Stomach smooth muscle (tissue), 2 donors: ENCODE data around the gene MRFAP1.

Experiments
- H3K27ac ChIP-seq: one replicate; pipeline ENCODE4 v1.7.0; 2013; ENCODE audit warnings: mild to moderate bottlenecking, low read length, inconsistent platforms
- H3K27me3 ChIP-seq, 2 donors: one replicate each; pipeline ENCODE4 v1.7.0; 2013; ENCODE audit warnings: low read length in 2 of 2; ENCODE audit not compliant: insufficient read depth in 2 of 2, control insufficient read depth in 1 of 2
- H3K36me3 ChIP-seq, 2 donors: one replicate each; pipeline ENCODE4 v1.7.0; 2013; ENCODE audit warnings: low read length in 2 of 2; ENCODE audit not compliant: control insufficient read depth in 2 of 2, insufficient read depth in 2 of 2
- H3K4me1 ChIP-seq: one replicate; pipeline ENCODE4 v1.7.0; 2013; ENCODE audit warnings: low read length; ENCODE audit not compliant: control insufficient read depth, insufficient read depth
- H3K4me3 ChIP-seq, 2 donors: one replicate each; pipeline ENCODE4 v1.7.0; 2013; ENCODE audit warnings: low read length in 2 of 2
- H3K9ac ChIP-seq, 2 donors: one replicate each; pipeline ENCODE4 v1.7.0; 2013; ENCODE audit warnings: low read length in 2 of 2, mild to moderate bottlenecking in 1 of 2
- H3K9me3 ChIP-seq, 2 donors: one replicate each; pipeline ENCODE4 v1.7.0; 2013; ENCODE audit warnings: low read length in 2 of 2; ENCODE audit not compliant: control insufficient read depth in 2 of 2
- donor health status: healthy.
- donor health status: Pancreatic carcinoma.

MRFAP1 gene

DNA sequence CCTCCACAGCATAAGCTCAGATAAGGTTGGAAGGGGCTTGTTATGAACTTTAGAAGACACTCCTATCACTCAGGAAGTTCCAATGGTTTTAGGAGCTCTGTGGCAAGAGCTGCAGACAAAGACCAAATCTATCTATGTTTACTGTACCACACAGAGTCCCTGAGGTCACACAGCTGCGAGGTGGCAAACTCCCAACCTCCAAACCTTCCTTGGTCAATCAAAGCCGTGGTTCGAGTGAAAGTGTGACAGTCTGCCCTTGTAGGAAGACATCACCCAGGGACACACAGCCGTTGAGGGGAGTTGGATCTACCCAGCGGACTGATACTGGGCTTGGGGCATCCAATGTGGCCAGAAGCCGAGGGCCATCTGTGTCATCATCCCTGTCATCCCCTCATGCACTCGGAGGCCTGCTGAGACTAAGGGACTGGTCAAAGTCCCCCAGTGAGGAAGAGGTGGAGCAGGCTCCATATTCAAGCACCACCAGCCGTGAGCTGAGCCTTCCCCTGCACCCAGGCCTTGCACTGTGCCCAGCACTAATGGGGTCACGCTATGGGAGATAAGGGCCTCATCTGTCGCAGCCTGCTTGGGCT is 38.7 kb upstream of the MRFAP1 start:
- H3K9me3 ChIP-seq = peaks cover 0 to 15% of the 10 kb centered on the region in 2 donors
- H3K4me1 ChIP-seq = no peaks in the 10 kb centered on the region
- no peak overlapping the region for H3K9ac ChIP-seq
- no peak overlapping the region for H3K27ac ChIP-seq
- H3K36me3 ChIP-seq = peaks cover 24 to 44% of the 10 kb centered on the region in 2 donors
- no peaks in the 10 kb centered on the region for H3K27me3 ChIP-seq
- no peak overlapping the region for H3K4me3 ChIP-seq

DNA sequence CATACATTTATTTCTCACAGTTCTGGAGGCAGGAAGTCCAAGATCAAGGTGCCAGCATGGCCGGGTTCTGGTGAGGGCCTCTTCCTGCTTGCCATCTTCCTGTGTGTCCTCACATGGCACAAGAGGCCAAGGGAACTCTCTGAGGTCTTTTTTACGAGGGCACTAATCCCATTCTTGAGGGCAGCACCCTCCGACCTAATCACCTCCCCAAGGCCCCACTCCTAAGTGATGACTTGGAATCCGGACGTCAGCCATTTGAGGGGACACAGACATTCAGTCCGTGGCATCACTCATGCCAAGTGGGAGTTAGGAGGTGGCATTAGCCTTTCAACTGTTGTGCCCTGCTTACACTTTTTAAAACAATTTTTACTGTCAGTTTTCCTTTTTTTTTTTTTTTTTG is 38.2 kb upstream of the MRFAP1 start:
- H3K27me3 ChIP-seq = no peaks in the 10 kb centered on the region
- H3K27ac ChIP-seq = no peak overlapping the region
- peaks cover 0 to 15% of the 10 kb centered on the region in 2 donors for H3K9me3 ChIP-seq
- H3K9ac ChIP-seq = no peak overlapping the region
- no peak overlapping the region for H3K4me3 ChIP-seq
- H3K4me1 ChIP-seq = no peaks in the 10 kb centered on the region
- H3K36me3 ChIP-seq = peaks cover 24 to 47% of the 10 kb centered on the region in 2 donors

DNA sequence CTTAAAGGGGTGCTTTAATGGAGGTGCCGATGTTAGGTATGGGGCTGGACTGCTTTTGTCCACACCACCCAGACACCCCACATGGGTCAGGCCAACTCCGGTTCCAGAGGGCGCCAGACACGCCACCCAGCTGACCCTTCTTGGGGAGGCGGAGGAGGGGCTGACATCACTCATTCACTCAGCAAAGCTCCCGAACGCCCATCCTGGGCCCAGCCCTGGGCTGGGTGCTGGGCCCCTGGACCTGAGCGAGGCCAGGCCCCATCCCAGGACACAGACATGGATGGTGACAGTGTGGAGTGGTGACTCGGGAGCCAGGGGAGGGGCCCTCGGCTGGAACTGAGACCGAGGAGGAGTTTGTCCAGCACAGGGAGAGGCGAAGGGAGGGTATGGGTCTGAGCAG is 37.4 kb upstream of the MRFAP1 start:
- Histone ChIP-seq H3K4me3 (no peak overlapping the region), H3K36me3 (peaks cover 24 to 47% of the 10 kb centered on the region in 2 donors), H3K27ac (no peak overlapping the region), H3K4me1 (no peaks in the 10 kb centered on the region), H3K9ac (no peak overlapping the region), H3K27me3 (no peaks in the 10 kb centered on the region), H3K9me3 (peaks cover 0 to 15% of the 10 kb centered on the region in 2 donors)

DNA sequence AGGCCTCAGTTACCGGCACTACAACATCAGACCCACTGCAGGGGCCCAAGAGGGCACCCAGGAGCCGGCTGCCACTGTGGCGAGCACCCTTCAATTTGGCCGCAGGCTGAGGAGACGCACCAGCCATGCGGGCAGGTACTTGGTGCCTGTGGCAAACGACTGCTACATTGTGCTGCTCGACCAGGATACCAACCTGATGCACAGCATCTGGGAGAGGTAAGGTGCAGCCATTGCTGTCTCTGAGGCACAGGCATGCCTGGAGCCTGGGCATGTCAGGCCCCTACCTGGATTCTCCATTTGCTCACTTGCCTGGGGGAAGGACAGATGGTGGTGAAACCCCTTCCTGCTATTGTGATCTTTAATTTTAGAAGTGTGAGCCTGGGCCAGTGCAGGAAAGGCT is 35.4 kb upstream of the MRFAP1 start:
- Histone ChIP-seq H3K27ac (no peak overlapping the region), H3K4me3 (no peak overlapping the region), H3K4me1 (no peaks in the 10 kb centered on the region), H3K9ac (no peak overlapping the region), H3K9me3 (peaks cover 0 to 15% of the 10 kb centered on the region in 2 donors), H3K36me3 (peaks cover 26 to 56% of the 10 kb centered on the region in 2 donors), H3K27me3 (no peaks in the 10 kb centered on the region)

DNA sequence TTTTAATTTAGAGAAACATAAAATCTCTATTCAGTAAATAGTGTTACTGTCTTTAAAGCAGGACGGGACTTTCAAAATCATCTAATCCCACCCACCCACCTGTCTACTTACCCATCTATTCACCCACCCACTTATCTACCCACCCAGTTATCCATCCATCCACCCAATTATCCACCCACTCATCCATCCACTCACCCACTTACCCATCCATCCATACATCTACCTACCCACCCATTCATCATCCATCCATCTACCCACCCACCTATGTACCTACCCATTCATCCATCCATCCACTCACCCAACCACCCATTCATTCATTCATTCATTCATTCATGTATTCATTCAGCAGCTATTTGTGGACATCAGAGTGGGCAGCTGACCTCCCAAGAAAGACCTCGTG is 34.9 kb upstream of the MRFAP1 start:
- Histone ChIP-seq H3K9me3 (peaks cover 0 to 15% of the 10 kb centered on the region in 2 donors), H3K27me3 (no peaks in the 10 kb centered on the region), H3K9ac (no peak overlapping the region), H3K27ac (no peak overlapping the region), H3K4me3 (no peak overlapping the region), H3K4me1 (no peaks in the 10 kb centered on the region), H3K36me3 (peaks cover 26 to 55% of the 10 kb centered on the region in 2 donors)

DNA sequence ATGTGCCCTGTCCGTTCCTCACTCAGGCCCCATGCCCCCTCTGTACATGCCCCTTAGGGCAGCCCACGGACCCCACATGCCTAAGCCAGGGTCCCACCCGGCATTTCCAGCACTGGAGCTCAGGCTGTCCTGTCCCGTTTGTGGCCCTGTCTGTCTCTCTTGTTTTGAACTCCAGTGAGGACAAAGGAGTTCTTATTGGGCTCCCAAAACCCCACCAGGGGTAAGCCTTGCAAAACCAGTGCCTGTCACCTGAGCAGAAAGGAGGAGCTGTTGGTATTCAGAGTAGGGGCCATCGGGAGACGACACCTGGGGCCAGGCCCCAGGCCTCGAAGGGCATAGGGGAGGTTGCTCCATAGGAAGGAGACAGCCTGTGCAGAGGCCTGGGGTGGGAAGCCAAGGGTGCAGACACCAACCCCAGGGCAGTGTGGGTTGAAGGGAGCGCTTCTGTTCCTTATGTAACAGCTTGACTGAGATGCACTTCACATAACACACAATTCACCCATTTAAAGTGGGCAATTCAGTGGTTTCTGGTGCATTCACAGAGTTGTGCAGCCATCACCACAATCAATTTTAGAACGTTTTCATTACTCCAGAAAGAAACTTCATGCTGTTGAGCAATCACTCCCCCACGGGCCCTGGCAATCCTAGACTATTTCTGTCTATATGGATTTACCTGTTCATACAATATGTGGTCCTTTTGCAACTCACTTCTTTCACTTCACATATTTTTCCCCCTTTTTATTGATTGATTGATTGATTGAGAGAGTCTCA is 33.8 kb upstream of the MRFAP1 start:
- no peak overlapping the region for H3K27ac ChIP-seq
- no peak overlapping the region for H3K9ac ChIP-seq
- peaks cover 0 to 15% of the 10 kb centered on the region in 2 donors for H3K9me3 ChIP-seq
- H3K4me3 ChIP-seq = no peak overlapping the region
- H3K27me3 ChIP-seq = no peaks in the 10 kb centered on the region
- H3K4me1 ChIP-seq = no peaks in the 10 kb centered on the region
- H3K36me3 ChIP-seq = peaks cover 27 to 54% of the 10 kb centered on the region in 2 donors

DNA sequence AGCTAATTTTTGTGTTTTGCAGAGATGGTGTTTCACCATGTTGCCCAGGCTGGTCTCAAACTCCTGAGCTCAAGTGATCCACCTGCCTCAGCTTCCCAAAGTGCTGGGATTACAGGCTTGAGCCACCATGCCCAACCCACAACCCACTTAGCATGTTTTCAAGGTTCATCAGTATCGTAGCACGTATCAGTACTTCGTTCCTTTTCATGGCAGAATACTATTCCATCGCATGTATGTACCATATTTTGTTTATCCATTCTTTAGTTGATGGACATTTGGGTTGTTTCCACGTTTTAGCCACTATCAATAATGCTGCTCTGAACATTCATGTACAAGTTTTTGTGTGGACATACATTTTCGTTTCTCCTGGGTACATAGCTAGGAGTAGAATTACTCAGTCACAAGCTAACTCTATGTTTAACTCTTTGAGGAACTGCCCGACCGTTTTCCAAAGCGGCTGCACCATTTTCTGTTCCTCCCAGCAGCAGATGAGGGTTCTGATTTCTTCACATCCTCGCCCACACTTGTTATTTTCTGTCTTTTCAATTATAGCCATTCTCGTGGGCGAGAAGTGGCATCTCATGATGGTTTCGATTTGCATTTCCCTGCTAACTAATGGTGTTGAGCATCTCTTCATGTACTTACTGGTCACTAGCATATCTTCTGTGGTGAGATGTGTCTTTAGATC is 33.0 kb upstream of the MRFAP1 start:
- H3K4me1 ChIP-seq = no peaks in the 10 kb centered on the region
- no peak overlapping the region for H3K27ac ChIP-seq
- no peak overlapping the region for H3K9ac ChIP-seq
- H3K27me3 ChIP-seq = no peaks in the 10 kb centered on the region
- H3K4me3 ChIP-seq = no peak overlapping the region
- peaks cover 25 to 53% of the 10 kb centered on the region in 2 donors for H3K36me3 ChIP-seq
- peaks cover 0 to 12% of the 10 kb centered on the region in 2 donors for H3K9me3 ChIP-seq

DNA sequence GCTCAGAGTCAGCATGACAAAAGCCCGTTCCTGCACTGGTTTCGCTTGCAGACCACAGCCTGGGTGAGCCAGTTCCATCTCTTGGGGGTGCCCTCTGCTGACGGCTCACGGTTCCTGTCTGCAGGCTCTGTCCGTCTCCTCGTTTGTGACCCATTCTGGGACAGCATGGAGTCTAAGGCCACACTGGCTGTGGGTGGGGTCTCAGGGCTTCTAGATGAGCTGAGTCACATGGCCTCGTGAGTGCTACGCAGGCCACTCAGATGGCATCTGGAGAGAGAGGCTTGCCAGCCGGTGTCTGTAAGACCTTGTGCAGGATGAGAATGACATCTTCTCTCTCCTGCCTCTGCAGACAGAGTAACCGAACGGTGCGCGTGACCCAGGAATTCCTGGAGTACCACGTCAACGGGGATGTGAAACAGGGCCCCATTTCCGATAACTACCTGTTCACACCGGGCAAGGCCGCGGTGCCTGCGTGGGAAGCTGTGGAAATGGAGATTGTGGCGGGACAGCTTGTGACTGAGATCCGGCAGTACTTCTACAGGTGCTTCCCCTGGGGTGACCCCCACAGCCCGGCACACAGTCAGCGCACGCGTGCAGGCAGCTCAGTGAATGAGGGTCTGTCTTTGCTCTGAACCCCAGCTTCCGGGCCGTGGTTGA is 31.6 kb upstream of the MRFAP1 start:
- Histone ChIP-seq H3K4me3 (no peak overlapping the region), H3K36me3 (peaks cover 25 to 52% of the 10 kb centered on the region in 2 donors), H3K4me1 (no peaks in the 10 kb centered on the region), H3K27me3 (no peaks in the 10 kb centered on the region), H3K27ac (no peak overlapping the region), H3K9me3 (peaks cover 0 to 12% of the 10 kb centered on the region in 2 donors), H3K9ac (no peak overlapping the region)

DNA sequence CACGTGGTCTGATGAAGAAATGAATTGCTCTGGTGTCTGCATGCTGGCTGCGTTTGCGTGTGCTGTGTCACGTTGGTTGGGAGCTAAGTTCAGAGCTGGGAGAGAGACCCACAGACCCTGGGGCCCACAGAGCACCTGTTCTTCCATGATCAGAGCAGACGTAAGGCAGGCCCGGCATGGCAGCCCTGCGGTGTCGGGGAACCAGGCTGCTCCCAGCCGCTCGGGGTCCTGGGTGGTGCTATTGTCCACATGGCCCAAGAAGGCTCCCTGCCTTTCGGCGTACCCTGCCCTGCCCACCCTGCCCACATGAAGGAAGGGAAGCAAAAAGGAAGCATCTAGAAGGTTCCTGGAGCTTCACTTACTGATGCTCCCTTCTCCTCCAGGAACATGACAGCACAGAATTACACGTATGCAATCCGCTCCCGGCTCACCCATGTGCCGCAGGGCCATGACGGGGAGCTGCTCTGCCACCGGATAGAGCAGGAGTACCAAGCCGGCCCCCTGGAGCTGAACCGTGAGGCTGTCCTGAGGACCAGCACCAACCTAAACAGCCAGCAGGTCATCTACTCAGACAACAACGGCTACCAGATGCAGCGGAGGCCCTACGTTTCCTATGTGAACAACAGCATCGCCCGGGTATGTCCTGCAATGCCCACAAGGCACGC is 30.9 kb upstream of the MRFAP1 start:
- H3K36me3 ChIP-seq = peaks cover 25 to 53% of the 10 kb centered on the region in 2 donors
- no peaks in the 10 kb centered on the region for H3K4me1 ChIP-seq
- no peak overlapping the region for H3K27ac ChIP-seq
- peaks cover 0 to 10% of the 10 kb centered on the region in 2 donors for H3K9me3 ChIP-seq
- no peak overlapping the region for H3K9ac ChIP-seq
- no peak overlapping the region for H3K4me3 ChIP-seq
- H3K27me3 ChIP-seq = no peaks in the 10 kb centered on the region

DNA sequence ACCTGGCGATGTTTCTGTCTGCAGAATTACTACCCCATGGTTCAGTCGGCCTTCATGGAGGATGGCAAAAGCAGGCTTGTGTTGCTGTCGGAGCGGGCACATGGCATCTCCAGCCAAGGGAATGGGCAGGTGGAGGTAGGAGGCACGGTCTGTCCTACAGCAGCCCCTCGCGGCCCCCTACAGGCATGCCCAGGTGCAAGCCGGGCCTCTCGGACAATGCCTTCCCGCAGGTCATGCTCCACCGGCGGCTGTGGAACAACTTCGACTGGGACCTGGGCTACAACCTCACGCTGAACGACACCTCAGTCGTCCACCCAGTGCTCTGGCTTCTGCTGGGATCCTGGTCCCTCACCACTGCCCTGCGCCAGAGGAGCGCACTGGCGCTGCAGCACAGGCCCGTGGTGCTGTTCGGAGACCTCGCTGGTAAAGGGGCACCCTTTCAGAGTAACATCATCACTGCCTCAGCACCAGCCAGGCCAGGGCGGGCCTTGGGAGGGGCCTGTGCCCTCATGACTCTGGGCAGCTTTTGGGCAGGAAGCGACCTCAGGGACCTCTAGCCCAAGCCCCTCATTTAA is 29.5 kb upstream of the MRFAP1 start:
- Histone ChIP-seq H3K9ac (no peak overlapping the region), H3K9me3 (no peaks in the 10 kb centered on the region), H3K4me3 (no peak overlapping the region), H3K27ac (no peak overlapping the region), H3K27me3 (no peaks in the 10 kb centered on the region), H3K4me1 (no peaks in the 10 kb centered on the region), H3K36me3 (peaks cover 16 to 45% of the 10 kb centered on the region in 2 donors)
